AG04449 (cell line): Measurements from ENCODE around the gene TCF7L2.

Experiments used
- CTCF ChIA-PET: fragments of 350-600 bp; formaldehyde crosslinking; extraction: SDS; loops from one replicate; lab custom pipeline; 2021; ENCODE audit warnings: antibody characterized with exemption; lab: Yijun Ruan, JAX
- POLR2A ChIA-PET: fragments of 400-600, 350-600 bp; formaldehyde crosslinking; extraction: SDS; loops from one replicate; lab custom pipeline; 2020; ENCODE audit warnings: antibody characterized with exemption, inconsistent platforms; lab: Yijun Ruan, JAX
- DNase-seq: peaks from one replicate; pipeline ENCODE4 v3.0.0-alpha.2; 2010; ENCODE audit warnings: low read depth, low spot score
- H3K4me3 ChIP-seq: 2 replicates; pipeline ENCODE4 v1.5.1; 2011; ENCODE audit warnings: low read depth, mild to moderate bottlenecking, control low read depth, low read length
- TF ChIP-seq, protein P1 (sequence below): IDR thresholded peaks from one replicate; pipeline ENCODE4 v1.5.1; 2011; ENCODE audit warnings: mild to moderate bottlenecking, moderate library complexity, low read length, control low read depth, inconsistent platforms; ENCODE audit not compliant: insufficient read depth; ENCODE audit errors: missing control alignments

TCF7L2 gene

DNA sequence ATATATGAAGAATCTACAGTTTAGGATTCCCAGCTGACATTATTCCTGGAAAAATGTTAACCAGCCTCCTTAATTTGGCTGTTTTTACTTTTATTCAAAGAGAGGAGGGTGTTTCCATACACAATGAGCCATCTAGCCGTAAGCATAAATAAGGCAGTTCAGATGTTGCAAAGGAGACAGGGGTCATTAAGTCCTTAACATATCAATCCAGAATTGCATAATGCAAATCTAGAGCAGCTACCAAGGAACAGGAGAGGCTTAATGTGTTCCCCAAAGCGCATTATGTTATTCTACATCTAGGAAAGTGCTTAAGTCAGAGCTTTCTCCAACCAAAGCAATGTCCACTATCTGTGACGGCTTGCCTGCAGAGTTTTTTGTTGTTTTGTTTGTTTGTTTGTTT, 32.4 kb upstream of the TCF7L2 start:
- TF ChIP-seq, protein P1, sequence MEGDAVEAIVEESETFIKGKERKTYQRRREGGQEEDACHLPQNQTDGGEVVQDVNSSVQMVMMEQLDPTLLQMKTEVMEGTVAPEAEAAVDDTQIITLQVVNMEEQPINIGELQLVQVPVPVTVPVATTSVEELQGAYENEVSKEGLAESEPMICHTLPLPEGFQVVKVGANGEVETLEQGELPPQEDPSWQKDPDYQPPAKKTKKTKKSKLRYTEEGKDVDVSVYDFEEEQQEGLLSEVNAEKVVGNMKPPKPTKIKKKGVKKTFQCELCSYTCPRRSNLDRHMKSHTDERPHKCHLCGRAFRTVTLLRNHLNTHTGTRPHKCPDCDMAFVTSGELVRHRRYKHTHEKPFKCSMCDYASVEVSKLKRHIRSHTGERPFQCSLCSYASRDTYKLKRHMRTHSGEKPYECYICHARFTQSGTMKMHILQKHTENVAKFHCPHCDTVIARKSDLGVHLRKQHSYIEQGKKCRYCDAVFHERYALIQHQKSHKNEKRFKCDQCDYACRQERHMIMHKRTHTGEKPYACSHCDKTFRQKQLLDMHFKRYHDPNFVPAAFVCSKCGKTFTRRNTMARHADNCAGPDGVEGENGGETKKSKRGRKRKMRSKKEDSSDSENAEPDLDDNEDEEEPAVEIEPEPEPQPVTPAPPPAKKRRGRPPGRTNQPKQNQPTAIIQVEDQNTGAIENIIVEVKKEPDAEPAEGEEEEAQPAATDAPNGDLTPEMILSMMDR = no peak
- no peak overlapping the region for H3K4me3 ChIP-seq
- DNase-seq = no peak
- ChIA-PET CTCF (interaction anchor here (1.4 kb wide), 1 partner anchor 112 kb away, joined by 3 read pairs; no protein-coding TSS in a partner anchor), POLR2A (interaction anchor here (0.6 kb wide), 1 partner anchor 19 kb away, joined by 3 read pairs; no protein-coding TSS in a partner anchor)

DNA sequence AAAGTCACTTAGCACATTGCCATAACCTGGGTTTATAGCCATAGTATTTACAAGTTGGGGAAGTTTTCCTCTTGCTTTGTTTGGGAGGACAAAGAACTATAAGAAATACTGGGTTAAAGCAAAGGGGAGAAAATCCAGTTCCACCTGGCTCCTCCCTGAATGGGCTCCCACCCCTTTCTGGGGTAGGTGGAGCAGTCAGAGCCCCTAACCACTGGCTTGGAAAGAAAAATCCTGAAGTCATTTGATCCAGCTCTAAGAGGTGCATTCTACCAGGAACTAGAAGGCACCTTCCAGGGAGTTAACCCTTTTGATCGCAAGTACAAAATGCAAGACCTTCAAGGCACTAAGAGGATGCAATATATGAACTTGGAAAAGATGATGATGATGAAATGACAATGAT, 31.3 kb upstream of the TCF7L2 start:
- CTCF ChIA-PET = interaction anchor here (0.9 to 1.4 kb wide), 2 partner anchors 113 to 197 kb away, joined by 3 read pairs; no protein-coding TSS in a partner anchor
- H3K4me3 ChIP-seq = no peak overlapping the region
- TF ChIP-seq, protein P1 = no peak
- POLR2A ChIA-PET = no interaction called here
- DNase-seq = no peak

DNA sequence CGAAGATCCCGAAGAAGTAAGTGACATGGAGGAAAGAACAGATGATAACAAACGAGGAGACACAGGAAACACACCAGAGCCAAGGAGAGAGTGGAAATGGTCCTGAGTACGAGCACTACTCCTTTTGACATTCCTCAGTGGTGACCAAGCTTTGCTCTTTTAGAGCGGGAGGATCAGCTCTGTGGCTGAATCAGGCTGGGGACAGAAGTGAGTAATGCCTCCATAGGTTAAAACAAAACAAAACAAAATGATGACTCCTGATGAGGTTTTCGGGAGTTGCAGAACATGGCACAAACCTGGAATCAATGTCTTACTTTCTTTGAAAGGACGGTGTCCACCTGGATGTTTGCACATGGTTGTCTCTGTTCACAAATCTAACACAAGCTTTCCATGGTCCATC, 30.3 kb upstream of the TCF7L2 start:
- ChIA-PET POLR2A (no interaction called here), CTCF (interaction anchor here (0.9 kb wide), 1 partner anchor 198 kb away, joined by 3 read pairs; no protein-coding TSS in a partner anchor)
- no peak for DNase-seq
- H3K4me3 ChIP-seq = no peak overlapping the region
- TF ChIP-seq, protein P1 = no peak

- POLR2A ChIA-PET = no interaction called here
These were observed 22.9 kb upstream of the TCF7L2 start for GRCh38 chr10:112926906-112927688.

GRCh38 chr10:112927980-112928379, 22.1 kb upstream of the TCF7L2 start:
- DNase-seq = no peak
- TF ChIP-seq, protein P1 = no peak
- CTCF ChIA-PET = interaction anchor here (0.9 to 1.5 kb wide), 2 partner anchors 17 to 364 kb away, joined by 3 read pairs; no protein-coding TSS in a partner anchor
- H3K4me3 ChIP-seq = no peak overlapping the region
- POLR2A ChIA-PET = no interaction called here

More at GRCh38 chr10:112926906-112927688, 22.9 kb upstream of the TCF7L2 start:
- TF ChIP-seq, protein P1 = no peak
- DNase-seq = no peak
- CTCF ChIA-PET = interaction anchor here (0.9 to 1.5 kb wide), 2 partner anchors 18 to 363 kb away, joined by 3 read pairs; no protein-coding TSS in a partner anchor
- no peak overlapping the region for H3K4me3 ChIP-seq

- no peak for DNase-seq
- TF ChIP-seq, protein P1 = no peak
- H3K4me3 ChIP-seq = no peak overlapping the region
- POLR2A ChIA-PET = no interaction called here
- CTCF ChIA-PET = no interaction called here
These were observed 17.4 kb upstream of the TCF7L2 start for GRCh38 chr10:112932658-112933057.
